Measurements from ENCODE around the gene HSDL1.

The HSDL1 gene

GRCh38 chr16:84175350-84176081, 30.5 kb upstream of the HSDL1 start:
- peak; percentile 39 for DNase-seq

GRCh38 chr16:84174396-84174795, 29.4 kb upstream of the HSDL1 start:
- DNase-seq, result no peak

GRCh38 chr16:84169765-84170310, 24.9 kb upstream of the HSDL1 start:
- no peak for DNase-seq

- no peak for DNase-seq
These were observed 22.1 kb upstream of the HSDL1 start for GRCh38 chr16:84166796-84167695.

GRCh38 chr16:84165746-84166145, 20.8 kb upstream of the HSDL1 start:
- no peak for DNase-seq

- no peak for DNase-seq
These were observed 16.8 kb upstream of the HSDL1 start for GRCh38 chr16:84161801-84162200.

GRCh38 chr16:84161037-84161436, 16.1 kb upstream of the HSDL1 start:
- no peak for DNase-seq

GRCh38 chr16:84159800-84160199, 14.8 kb upstream of the HSDL1 start:
- no peak for DNase-seq

- no peak for DNase-seq
These were observed 14.0 kb upstream of the HSDL1 start for GRCh38 chr16:84159007-84159406.

GRCh38 chr16:84156342-84156784, 11.4 kb upstream of the HSDL1 start:
- DNase-seq, result peak; percentile 62

- no peak for DNase-seq
These were observed 10.8 kb upstream of the HSDL1 start for GRCh38 chr16:84155771-84156170.

GRCh38 chr16:84155226-84155625, 10.2 kb upstream of the HSDL1 start:
- DNase-seq, result no peak

- no peak for DNase-seq
These were observed 8.8 kb upstream of the HSDL1 start for GRCh38 chr16:84153660-84154214.

- no peak for DNase-seq
These were observed 5.9 kb upstream of the HSDL1 start for GRCh38 chr16:84150926-84151325.

- DNase-seq, result no peak
These were observed 643 bp downstream of the HSDL1 start for GRCh38 chr16:84144209-84144858.

GRCh38 chr16:84143784-84144199, 1.2 kb downstream of the HSDL1 start:
- no peak for DNase-seq

GRCh38 chr16:84143081-84143480, 1.9 kb downstream of the HSDL1 start:
- no peak for DNase-seq

GRCh38 chr16:84141143-84141670, 3.8 kb downstream of the HSDL1 start:
- DNase-seq, result no peak

GRCh38 chr16:84139628-84140258, 5.2 kb downstream of the HSDL1 start:
- DNase-seq, result no peak

GRCh38 chr16:84138824-84139627, 6.0 kb downstream of the HSDL1 start:
- no peak for DNase-seq

- DNase-seq, result no peak
These were observed 6.5 kb downstream of the HSDL1 start for GRCh38 chr16:84138500-84138823.
